Measurements from ENCODE around the gene CACNA1G.

CACNA1G gene

GRCh38 chr17:50675190-50675589 lies 114.7 kb downstream of the CACNA1G start:
- no peak for DNase-seq (ENCODE audit: low spot score)

GRCh38 chr17:50675627-50676026 lies 115.1 kb downstream of the CACNA1G start:
- no peak for DNase-seq (ENCODE audit: low spot score)

- no peak for DNase-seq (ENCODE audit: low spot score)
These were observed 115.8 kb downstream of the CACNA1G start for GRCh38 chr17:50676065-50676975.
